ENCODE results near the gene CRB2. TPM values are rescaled to one million over a fixed set of nuclear protein-coding genes. Genes with fewer than 3 reads are reported as not detected.
A peak's percentile ranks its signal among the peaks of the same experiment; 100 is the strongest.

CRB2 gene
- total RNA-seq, 1 experiment from 2014 or later, result 3.6 TPM

- H2BK15ac ChIP-seq (ENCODE audit: low read depth, low read length), result no peak overlapping the region
- H3T11ph ChIP-seq (ENCODE audit: low read length), result no peak overlapping the region
- H3K4ac ChIP-seq (ENCODE audit: low read depth, low read length), result no peak overlapping the region
- H2AFZ ChIP-seq (ENCODE audit: low read length), result no peak overlapping the region
- no peak overlapping the region for H2BK120ac ChIP-seq (ENCODE audit: low read depth, low read length, poor library complexity, severe bottlenecking)
- H2BK12ac ChIP-seq (ENCODE audit: insufficient read length, low read depth, low read length), result no peak overlapping the region
- no peak overlapping the region for H3K4me2 ChIP-seq (ENCODE audit: insufficient read depth, insufficient read length, low read length)
- Mint-ChIP-seq H3K4me3 (no peak overlapping the region), H3K27me3 (ENCODE audit: low read depth) (no peaks in the 10 kb centered on the region; the same call in 1 of the 2 replicates), H3K9me3 (no peaks in the 10 kb centered on the region; a peak in 2 of 5 replicates), H3K27ac (peak overlapping the region; percentile 31 to 69 (median 57); a peak in 4 of 7 replicates), H3K4me1 (peaks cover 24 to 35% of the 10 kb centered on the region in 2 experiments), H3K36me3 (ENCODE audit: insufficient read depth in 1 of 3, low read depth in 3 of 3) (peaks cover 8 to 15% (median 8%) of the 10 kb centered on the region in 3 experiments; a peak in 5 of 7 replicates)
- H2BK5ac ChIP-seq (ENCODE audit: insufficient read length, low read length), result no peak overlapping the region
- peak; percentile 22 for DNase-seq
- no peak for TF ChIP-seq CTCF (conservative IDR thresholded peaks at IDR 0.05)
- no peak overlapping the region for H2BK20ac ChIP-seq (ENCODE audit: low read depth, low read length, poor library complexity, severe bottlenecking)
- no peaks in the 10 kb centered on the region for H3K79me1 ChIP-seq (ENCODE audit: insufficient read depth, low read depth, low read length, poor library complexity, severe bottlenecking)
- H4K20me1 ChIP-seq (ENCODE audit: control insufficient read depth, insufficient read depth, insufficient read length), result no peaks in the 10 kb centered on the region
- no peaks in the 10 kb centered on the region for H3K79me2 ChIP-seq (ENCODE audit: insufficient read depth, low read length)
- H3K23ac ChIP-seq (ENCODE audit: insufficient read length, low read depth, low read length), result no peak overlapping the region
- H3K14ac ChIP-seq (ENCODE audit: insufficient read depth, low read length), result no peak overlapping the region
- no peak overlapping the region for H4K91ac ChIP-seq (ENCODE audit: insufficient read length, low read depth, low read length)
- no peak overlapping the region for H3K18ac ChIP-seq (ENCODE audit: insufficient read length, low read depth, low read length)
- H3K9me3 ChIP-seq (ENCODE audit: control insufficient read depth, low read depth, low read length), result no peaks in the 10 kb centered on the region
- no CpG with 5 or more reads among the region's 6 CpGs for WGBS (ENCODE audit: extremely low coverage, insufficient read length, low lambda C conversion rate)
- peaks cover 2% of the 10 kb centered on the region; the same call in 1 of the 2 replicates for H3K4me1 ChIP-seq (ENCODE audit: insufficient read depth, low read length)
- H3K23me2 ChIP-seq (ENCODE audit: insufficient read length, low read depth, low read length, poor library complexity, severe bottlenecking), result no peaks in the 10 kb centered on the region
- no peak overlapping the region for H4K8ac ChIP-seq (replicated peaks; ENCODE audit: insufficient read length, low read depth, low read length)
- no peak overlapping the region for H3K56ac ChIP-seq (ENCODE audit: insufficient read length, low read depth, low read length)
- no peak overlapping the region for H2AK5ac ChIP-seq (ENCODE audit: insufficient read length, low read length)
- H3K9ac ChIP-seq (ENCODE audit: extremely low read depth, insufficient read length, low read length), result no peak overlapping the region
- H3K27me3 ChIP-seq (ENCODE audit: insufficient read depth, low read length), result no peaks in the 10 kb centered on the region
- H4K5ac ChIP-seq (ENCODE audit: insufficient read length, low read depth, low read length), result no peak overlapping the region
- no peak overlapping the region for H3K27ac ChIP-seq (ENCODE audit: insufficient read length, low read depth, low read length)
Measured at GRCh38 chr9:123425836-123426365, 69.9 kb downstream of the CRB2 start.

Data from H9 (cell line).